Natural killer cell (primary cell): ENCODE results near the gene UBAC2. TPM values are rescaled to one million over a fixed set of nuclear protein-coding genes. Genes with fewer than 3 reads are reported as not detected.
A peak's percentile ranks its signal among the peaks of the same experiment; 100 is the strongest.

ENCODE experiments used
- ATAC-seq, 3 donors: fragments of 150-1000 bp in 2 of 3; fragments of 200-7000 bp in 1 of 3; cut with Tn5 transposase; 1 replicate in 1 of 3; 2 replicates in 2 of 3; pipeline ENCODE4 v1.10.0; 2021; ENCODE audit warnings: mild to moderate bottlenecking in 2 of 3, moderate library complexity in 2 of 3
- DNase-seq, 2 donors: peaks; one replicate each; pipeline versions ENCODE4 v3.0.0 to v3.0.0-alpha.2; 2013 to 2021; ENCODE audit warnings: mixed read lengths in 1 of 2
- H3K27ac ChIP-seq: one replicate; pipeline ENCODE4 v1.5.1; 2013; ENCODE audit warnings: mild to moderate bottlenecking, low read length
- H3K27me3 ChIP-seq: one replicate; pipeline ENCODE4 v1.6.1; 2013; ENCODE audit warnings: low read length; ENCODE audit not compliant: control insufficient read depth, insufficient read depth
- H3K36me3 ChIP-seq: one replicate; pipeline ENCODE4 v1.6.1; 2013; ENCODE audit warnings: low read length; ENCODE audit not compliant: control insufficient read depth, insufficient read depth
- H3K4me1 ChIP-seq: one replicate; pipeline ENCODE4 v1.6.1; 2013; ENCODE audit warnings: low read length; ENCODE audit not compliant: control insufficient read depth, insufficient read depth
- H3K4me3 ChIP-seq: one replicate; pipeline ENCODE4 v1.5.1; 2013; ENCODE audit warnings: low read length
- H3K9me3 ChIP-seq: one replicate; pipeline ENCODE4 v1.6.1; 2013; ENCODE audit warnings: low read length; ENCODE audit not compliant: control insufficient read depth, insufficient read depth
- H3K27ac Mint-ChIP-seq, 2 donors: one replicate each; pipeline ENCODE4 v1.8.0; 2022; ENCODE audit warnings: mild to moderate bottlenecking in 2 of 2, mixed read lengths in 2 of 2, moderate library complexity in 1 of 2
- H3K27me3 Mint-ChIP-seq, 2 donors: one replicate each; pipeline ENCODE4 v1.8.0; 2022; ENCODE audit warnings: low read depth in 2 of 2, mixed read lengths in 2 of 2
- H3K36me3 Mint-ChIP-seq: one replicate; pipeline ENCODE4 v1.8.0; 2022; ENCODE audit warnings: mixed read lengths
- H3K4me1 Mint-ChIP-seq, 2 donors: one replicate each; pipeline ENCODE4 v1.8.0; 2022; ENCODE audit warnings: mixed read lengths in 2 of 2
- H3K4me3 Mint-ChIP-seq: one replicate; pipeline ENCODE4 v1.8.0; 2022; ENCODE audit warnings: mild to moderate bottlenecking, moderate library complexity, mixed read lengths
- H3K9me3 Mint-ChIP-seq, 2 donors: one replicate each; pipeline ENCODE4 v1.8.0; 2022; ENCODE audit warnings: mixed read lengths in 2 of 2
- CTCF ChIP-seq: fragments of 200-600 bp; IDR thresholded peaks from one replicate; pipeline ENCODE4 v1.8.0; 2022; ENCODE audit warnings: antibody characterized with exemption
- WGBS: methylation state at CpG from one replicate; pipeline ENCODE4 v1.1.7; 2013; ENCODE audit warnings: missing lambda C conversion rate; ENCODE audit not compliant: insufficient coverage; 5-methylcytosine and 5-hydroxymethylcytosine counted together
- intact Hi-C: fragments of 100-400 bp; cut with micrococcal nuclease; formaldehyde crosslinking; loops from one replicate; pipeline ENCODE4 v1.14.2; 2022
- total RNA-seq, 4 donors: library from RNA; stranded (reverse); fragments of 120-200 nt in 1 of 4; gene quantifications; one replicate each; pipeline versions ENCODE4 v1.2.3 to v1.2.4, GENCODE V29; 2013 to 2022

UBAC2 gene
- total RNA-seq, 3 donors from 2014 or later (not counting 1 experiment from before 2014, with no cell fraction given), result 50.6 to 59.1 (median 56.4) TPM

GRCh38 chr13:99282264-99283231 lies 81.9 kb downstream of the UBAC2 start:
- intact Hi-C loops, result no loop called here
- H3K36me3 Mint-ChIP-seq, result no peaks in the 10 kb centered on the region

GRCh38 chr13:99285432-99286182 lies 85.0 kb downstream of the UBAC2 start:
- no peaks in the 10 kb centered on the region for H3K36me3 ChIP-seq
- no peak overlapping the region for H3K4me3 Mint-ChIP-seq
- no peaks in the 10 kb centered on the region for H3K27me3 Mint-ChIP-seq
- peak overlapping the region in 1 of 2 donors; percentile 31 for H3K27ac Mint-ChIP-seq
- no peak overlapping the region for H3K4me3 ChIP-seq
- no peak for ATAC-seq
- H3K4me1 ChIP-seq, result peaks cover 63% of the 10 kb centered on the region
- no peaks in the 10 kb centered on the region for H3K9me3 Mint-ChIP-seq
- no peak for DNase-seq
- no peak overlapping the region for H3K27ac ChIP-seq
- intact Hi-C loops, result no loop called here
- no peaks in the 10 kb centered on the region for H3K36me3 Mint-ChIP-seq
- no peaks in the 10 kb centered on the region for H3K9me3 ChIP-seq
- 96% methylated on average over 10 of the region's 10 CpGs for WGBS
- H3K27me3 ChIP-seq, result no peaks in the 10 kb centered on the region
- H3K4me1 Mint-ChIP-seq, result peaks cover 63 to 72% of the 10 kb centered on the region in 2 donors
- no peak for TF ChIP-seq CTCF

More at GRCh38 chr13:99282264-99283231, 81.9 kb downstream of the UBAC2 start:
- peak overlapping the region; percentile 45 for H3K4me3 Mint-ChIP-seq
- peak overlapping the region; percentile 86 to 89 for H3K27ac Mint-ChIP-seq
- H3K4me1 Mint-ChIP-seq, result peaks cover 55 to 71% of the 10 kb centered on the region in 2 donors
- ATAC-seq (peak; percentile 29 to 53 (median 39)), DNase-seq (peak in 1 of 2 donors; percentile 65)
- WGBS, result 5% methylated on average over 1 of the region's 1 CpG
- H3K36me3 ChIP-seq, result peaks cover 8% of the 10 kb centered on the region
- H3K27ac ChIP-seq, result peak overlapping the region; percentile 88
- no peaks in the 10 kb centered on the region for H3K27me3 ChIP-seq
- peaks cover 58% of the 10 kb centered on the region for H3K4me1 ChIP-seq
- no peaks in the 10 kb centered on the region for H3K9me3 ChIP-seq
- no peaks in the 10 kb centered on the region for H3K9me3 Mint-ChIP-seq
- H3K27me3 Mint-ChIP-seq, result no peaks in the 10 kb centered on the region
- no peak for TF ChIP-seq CTCF
- no peak overlapping the region for H3K4me3 ChIP-seq

GRCh38 chr13:99287551-99287950 lies 86.9 kb downstream of the UBAC2 start:
- H3K27me3 ChIP-seq, result no peaks in the 10 kb centered on the region
- peaks cover 51% of the 10 kb centered on the region for H3K4me1 ChIP-seq
- peaks cover 2% of the 10 kb centered on the region for H3K36me3 ChIP-seq
- no peak overlapping the region for H3K4me3 ChIP-seq
- Mint-ChIP-seq H3K27ac (peak overlapping the region; percentile 83 to 87), H3K36me3 (no peaks in the 10 kb centered on the region), H3K27me3 (no peaks in the 10 kb centered on the region), H3K4me1 (peaks cover 54 to 61% of the 10 kb centered on the region in 2 donors), H3K4me3 (no peak overlapping the region), H3K9me3 (no peaks in the 10 kb centered on the region)
- no peak for TF ChIP-seq CTCF
- 84% methylated on average over 4 of the region's 4 CpGs for WGBS
- intact Hi-C loops, result no loop called here
- no peaks in the 10 kb centered on the region for H3K9me3 ChIP-seq
- DNase-seq (no peak), ATAC-seq (no peak)
- H3K27ac ChIP-seq, result no peak overlapping the region
